Measurements from ENCODE around the gene MAST3. TPM values are rescaled to one million over a fixed set of nuclear protein-coding genes. Genes with fewer than 3 reads are reported as not detected.

The MAST3 gene
- total and polyA plus RNA-seq, 2 donors (not counting 3 experiments of a cell fraction or from before 2014, with no cell fraction given): 1.5 to 2.7 TPM

GRCh38 chr19:18062028-18062427 is 35.5 kb upstream of the MAST3 start:
- BruUV-seq (replicated peaks): no TSS peak
- no peaks in the 10 kb centered on the region for H3K36me3 ChIP-seq (ENCODE audit: control insufficient read depth in 2 of 2, extremely low read depth in 1 of 2, insufficient read depth in 2 of 2, low read length in 2 of 2)
- H3K27me3 ChIP-seq (ENCODE audit: control insufficient read depth in 2 of 2, insufficient read depth in 2 of 2, low read length in 2 of 2): no peaks in the 10 kb centered on the region
- no peaks in the 10 kb centered on the region for H3K9me3 ChIP-seq (replicated peaks; ENCODE audit: control insufficient read depth, insufficient read depth, low read length)
- no peak overlapping the region for H3K4me2 ChIP-seq (ENCODE audit: insufficient read depth, low read length)
- intact Hi-C loops (cut with micrococcal nuclease) (no loop called here), dilution Hi-C loops (cut with MboI; ENCODE audit: extremely low pct_ligation_motif_present, low sequenced_read_pairs) (no loop called here)
- no peak for FAIRE-seq
- TF ChIP-seq FOS (IDR thresholded peaks at IDR 0.05; ENCODE audit: borderline replicate concordance, insufficient read depth, low read length) (no peak), POLR2A (IDR thresholded peaks at IDR 0.05; ENCODE audit: low read depth, low read length) (no peak), CTCF (IDR thresholded peaks at IDR 0.05; ENCODE audit: extremely low read depth in 1 of 2, insufficient read depth in 1 of 2, low read depth in 1 of 2, low read length in 2 of 2) (no peak), MAX (IDR thresholded peaks at IDR 0.05; ENCODE audit: insufficient read depth, insufficient read length) (no peak), JUN (IDR thresholded peaks at IDR 0.05; ENCODE audit: borderline replicate concordance, insufficient read depth, insufficient read length, low read depth) (no peak), EZH2 (IDR thresholded peaks at IDR 0.05; ENCODE audit: borderline replicate concordance, low read depth, low read length, severe bottlenecking) (no peak), POLR2AphosphoS5 (IDR thresholded peaks at IDR 0.05; ENCODE audit: insufficient read depth, low read depth, low read length) (no peak), GATA2 (IDR thresholded peaks at IDR 0.05; ENCODE audit: insufficient read depth, insufficient read length, low read depth, low read length) (no peak), MYC (IDR thresholded peaks at IDR 0.05; ENCODE audit: low read depth, low read length) (no peak)
- ChIA-PET CTCF (interaction anchor here (0.6 to 4.2 kb wide), 8 partner anchors 10 to 208 kb away, joined by 3 to 46 read pairs (median 4); partner anchors contain the start of genes ARRDC2 and CCDC124), POLR2A (interaction anchor here (0.5 kb wide), 1 partner anchor 37 kb away, joined by 3 read pairs; no protein-coding TSS in a partner anchor)
- H3K9ac ChIP-seq (replicated peaks; ENCODE audit: extremely low read depth, insufficient read depth, low read length): no peak overlapping the region
- H3K27ac ChIP-seq (ENCODE audit: insufficient read depth, low read depth, low read length): no peak overlapping the region
- H2AFZ ChIP-seq (ENCODE audit: low read depth, low read length): no peak overlapping the region
- H3K79me2 ChIP-seq (ENCODE audit: control insufficient read depth, insufficient read depth, low read length): no peaks in the 10 kb centered on the region
- peaks cover 5% of the 10 kb centered on the region for H3K4me1 ChIP-seq (ENCODE audit: control insufficient read depth, extremely low read depth, insufficient read depth, low read length)
- H3K4me3 ChIP-seq (replicated peaks in 1 of 3; ENCODE audit: insufficient read depth in 1 of 3, low read depth in 1 of 3, low read length in 3 of 3): no peak overlapping the region
- H4K20me1 ChIP-seq (replicated peaks; ENCODE audit: control insufficient read depth, extremely low read depth, insufficient read depth, low read length): no peaks in the 10 kb centered on the region
- no peaks in the 10 kb centered on the region for H3K9me1 ChIP-seq (replicated peaks; ENCODE audit: control insufficient read depth, extremely low read depth, insufficient read depth, low read length)
- no peak for DNase-seq (ENCODE audit: low read depth, low spot score)

Data from endothelial cell of umbilical vein (primary cell).